GM21367 (cell line): ENCODE data around the gene CYP24A1.
"Not testable (repeated sequence)": the region's sequence is repeated elsewhere in the genome, so short reads cannot be mapped to it uniquely, and the experiment has no call there.

Experiments
- ATAC-seq: cut with Tn5 transposase; IDR thresholded peaks from one replicate; pipeline ENCODE4 v1.9.1; 2021; ENCODE audit not compliant: unreplicated experiment

The CYP24A1 gene

DNA sequence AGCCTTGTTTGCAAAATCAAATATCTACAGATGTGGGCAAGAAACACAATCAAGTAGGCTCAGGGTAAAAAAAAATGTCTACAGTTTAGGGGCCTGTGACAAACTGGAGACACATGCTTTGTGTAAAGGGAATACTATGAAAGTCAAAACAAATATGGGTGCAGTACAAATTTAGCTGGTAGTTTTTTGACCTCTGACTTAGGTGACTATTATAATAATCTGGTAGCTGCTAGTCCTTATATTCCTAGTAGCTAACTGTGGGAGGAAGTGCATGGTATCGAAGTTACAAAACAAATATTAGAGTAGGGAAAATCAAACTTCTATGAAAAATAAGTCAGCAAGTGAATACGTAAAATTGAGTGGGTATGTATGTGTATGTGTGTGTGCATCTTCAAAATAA lies 35.4 kb downstream of the CYP24A1 start:
- ATAC-seq = no peak

DNA sequence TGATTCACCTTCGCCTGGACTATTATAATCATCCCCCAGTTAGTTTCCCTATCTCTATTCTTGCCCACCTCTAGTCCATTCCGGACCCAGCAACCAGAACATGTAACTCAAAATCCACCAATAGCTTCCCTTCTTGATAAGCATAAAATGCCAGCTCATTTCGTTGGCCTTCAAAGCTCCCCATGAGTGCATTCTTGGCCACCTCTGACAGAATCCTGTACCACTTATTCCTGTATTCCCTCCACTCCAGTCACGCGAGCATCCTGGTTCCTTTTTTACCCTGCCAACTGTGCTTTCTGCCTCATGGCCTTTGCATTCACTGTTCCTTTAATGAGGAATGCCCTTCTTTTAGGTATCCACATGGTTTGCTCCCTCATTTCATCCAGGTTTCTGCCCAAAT lies 36.7 kb downstream of the CYP24A1 start:
- ATAC-seq = no peak

DNA sequence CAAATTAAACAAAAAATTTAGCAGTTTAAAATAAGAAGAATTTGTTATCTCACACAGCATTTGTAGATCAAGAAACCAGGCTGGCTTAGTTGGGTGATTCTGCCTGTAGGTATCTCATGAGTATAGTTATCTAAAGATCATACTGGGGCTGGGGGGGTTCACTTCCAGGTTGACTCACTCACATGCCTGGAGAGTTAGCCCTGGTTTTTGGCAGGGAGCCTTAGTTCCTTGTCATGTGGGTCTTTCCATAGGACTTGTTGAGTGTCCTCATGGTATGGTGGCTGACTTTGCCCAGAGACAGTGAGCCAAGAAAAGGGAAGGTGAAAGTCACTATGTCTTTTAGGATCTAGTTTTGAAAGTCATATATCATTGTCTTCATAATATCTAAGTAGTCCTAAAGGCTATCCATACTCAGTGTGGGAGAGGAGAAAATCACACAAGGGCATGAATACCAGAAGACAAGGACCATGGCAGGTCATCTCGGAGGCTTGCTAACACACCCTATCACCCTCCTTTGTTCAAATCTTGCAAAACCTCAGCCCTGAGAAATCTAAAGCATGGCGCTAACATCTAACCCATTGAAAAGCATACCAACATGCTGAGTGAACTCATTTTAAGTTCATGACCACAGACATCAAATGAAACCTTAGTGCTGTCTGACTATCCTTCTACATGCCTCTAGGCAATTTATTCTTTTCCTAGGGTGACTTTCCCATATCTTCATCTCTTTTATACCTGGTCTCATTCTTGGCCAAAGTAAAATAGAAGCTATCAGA lies 39.2 kb downstream of the CYP24A1 start:
- ATAC-seq = no peak

DNA sequence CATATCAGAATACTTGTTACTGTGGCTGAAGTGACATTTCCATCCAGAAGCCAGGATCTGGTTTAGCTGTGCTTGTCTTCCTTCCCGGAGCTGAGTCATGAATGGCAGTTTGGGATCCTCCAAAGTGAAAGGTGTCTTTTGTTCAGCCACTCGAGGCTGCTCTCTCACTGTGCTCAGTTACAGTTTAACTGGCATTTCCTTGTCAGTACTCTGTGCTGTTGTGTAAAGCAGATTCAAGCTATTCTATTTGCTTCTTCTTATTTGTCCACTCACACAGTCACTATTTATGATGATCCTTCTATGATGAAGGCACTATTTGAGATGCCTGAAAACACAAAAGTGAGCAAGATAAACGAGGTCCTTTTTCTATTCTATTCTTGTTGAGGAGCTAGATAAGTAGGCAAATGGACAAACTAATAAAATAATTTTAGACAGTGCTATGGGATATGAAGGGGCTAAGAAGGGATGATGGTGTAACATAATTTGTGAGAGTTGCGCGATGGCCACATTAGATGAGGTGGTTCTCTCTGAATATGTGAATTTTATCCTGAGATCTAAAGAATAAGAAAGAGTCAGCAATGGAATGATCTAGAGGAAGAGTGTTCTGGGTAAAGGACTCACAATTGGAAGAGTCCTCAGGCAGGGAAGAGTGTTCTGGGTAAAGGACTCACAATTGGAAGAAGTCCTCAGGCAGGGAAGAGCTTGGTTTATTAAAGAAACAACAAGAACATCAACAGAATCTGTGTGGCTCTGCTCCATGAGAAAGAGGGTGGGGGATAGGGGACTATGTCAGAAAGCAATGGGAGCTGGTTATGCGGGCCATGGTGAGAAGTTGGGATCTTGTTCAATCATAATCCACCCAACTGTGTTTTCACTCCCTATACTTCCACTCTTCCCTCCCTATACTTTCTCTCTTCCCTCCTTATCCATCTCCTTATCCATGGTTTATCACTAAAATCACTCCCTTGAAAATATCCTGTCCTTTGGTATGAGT lies 40.1 kb downstream of the CYP24A1 start:
- no peak for ATAC-seq

DNA sequence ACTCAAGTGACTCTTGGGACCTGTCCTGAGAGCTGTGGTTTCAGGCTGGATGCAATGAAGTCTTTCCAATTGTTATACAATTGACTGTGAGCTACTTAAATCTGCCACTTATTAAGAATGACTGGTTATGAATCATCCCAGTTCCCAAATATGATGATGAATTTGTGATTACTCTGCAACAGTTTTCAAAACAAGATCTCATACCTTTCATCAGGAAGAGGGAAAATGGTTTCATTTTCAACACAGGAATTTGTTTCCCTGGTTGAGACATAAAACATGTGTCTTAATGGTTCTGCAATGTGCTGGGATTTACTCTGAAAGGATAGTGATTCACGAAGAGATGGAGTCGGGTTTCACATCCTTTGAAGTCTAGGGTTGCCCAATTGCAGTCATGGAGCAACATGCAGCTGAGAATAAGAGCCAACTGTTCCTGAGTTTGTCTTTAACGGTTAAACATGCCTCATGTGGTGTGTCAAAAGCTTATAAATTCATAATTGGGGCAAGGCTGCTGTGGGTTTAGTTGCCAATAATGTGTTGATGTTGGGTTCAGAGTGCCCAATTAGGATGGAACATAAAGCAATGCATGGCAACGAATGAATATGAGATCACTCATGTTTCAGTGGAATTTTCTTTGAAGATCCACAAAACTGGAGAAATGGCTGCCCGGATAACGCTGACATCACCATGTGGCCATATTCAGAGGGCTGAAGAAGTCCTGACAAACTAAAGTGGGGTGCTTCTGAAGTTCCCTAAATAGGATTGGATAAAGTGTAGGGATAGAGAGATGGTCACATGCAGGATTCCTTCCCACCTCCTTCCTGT lies 41.0 kb downstream of the CYP24A1 start:
- no peak for ATAC-seq

DNA sequence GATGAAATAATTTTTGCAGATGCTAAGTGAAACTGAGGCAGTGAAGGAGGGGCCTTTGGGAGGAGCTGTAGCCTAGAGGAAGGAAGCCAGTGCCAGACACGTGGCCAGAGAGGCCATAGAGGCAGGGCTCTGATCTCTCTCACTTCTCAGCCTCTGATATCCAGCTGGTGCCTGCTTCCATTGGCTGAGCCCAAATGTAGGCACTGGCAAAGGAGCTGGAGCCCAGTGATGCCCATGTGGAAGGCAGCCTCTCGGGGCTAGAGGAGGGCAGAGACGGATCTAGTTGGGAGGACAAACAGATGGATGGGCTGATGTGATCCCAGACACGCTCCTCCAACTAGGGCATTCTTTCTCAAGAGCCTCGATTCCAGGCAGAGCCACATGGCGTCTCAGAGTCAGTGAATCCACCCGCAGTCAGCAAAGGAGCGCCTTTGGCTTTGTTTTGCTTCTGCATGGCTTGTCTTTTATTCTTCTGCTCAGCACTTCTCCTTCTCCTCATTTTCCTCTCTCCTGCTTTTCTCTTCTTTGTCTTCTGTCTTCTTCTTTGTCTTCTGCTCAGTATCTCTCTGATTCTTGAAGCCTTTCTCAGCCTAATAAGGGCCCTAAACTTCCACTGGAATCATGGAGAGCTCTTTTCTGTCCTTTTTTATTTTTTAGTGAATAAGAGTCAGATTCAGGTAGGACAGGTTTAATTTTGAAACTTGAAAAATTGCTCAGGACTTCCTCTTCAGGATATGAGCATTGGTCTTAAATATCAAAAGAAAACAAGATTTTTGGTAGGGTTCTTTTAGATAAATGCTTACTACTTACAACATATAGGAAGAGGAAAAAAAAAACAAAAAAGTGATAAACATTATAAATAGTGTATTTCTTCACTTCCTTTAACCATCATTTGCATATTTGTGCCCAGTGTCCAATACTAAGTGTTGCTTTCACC lies 41.8 kb downstream of the CYP24A1 start:
- ATAC-seq = no peak

DNA sequence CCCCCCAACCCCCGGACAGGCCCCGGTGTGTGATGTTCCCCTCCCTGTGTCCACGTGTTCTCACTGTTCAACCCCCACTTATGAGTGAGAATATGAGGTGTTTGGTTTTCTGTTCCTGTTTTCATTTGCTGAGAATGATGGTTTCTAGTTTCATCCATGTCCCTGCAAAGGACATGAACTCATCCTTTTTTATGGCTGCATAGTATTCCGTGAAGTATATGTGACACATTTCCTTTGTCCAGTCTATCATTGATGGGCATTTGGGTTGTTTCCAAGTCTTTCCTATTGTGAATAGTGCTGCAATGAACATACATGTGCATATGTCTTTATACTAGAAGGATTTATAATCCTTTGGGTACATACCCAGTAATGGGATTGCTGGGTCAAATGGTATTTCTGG lies 42.7 kb downstream of the CYP24A1 start:
- ATAC-seq = not testable (repeated sequence)

DNA sequence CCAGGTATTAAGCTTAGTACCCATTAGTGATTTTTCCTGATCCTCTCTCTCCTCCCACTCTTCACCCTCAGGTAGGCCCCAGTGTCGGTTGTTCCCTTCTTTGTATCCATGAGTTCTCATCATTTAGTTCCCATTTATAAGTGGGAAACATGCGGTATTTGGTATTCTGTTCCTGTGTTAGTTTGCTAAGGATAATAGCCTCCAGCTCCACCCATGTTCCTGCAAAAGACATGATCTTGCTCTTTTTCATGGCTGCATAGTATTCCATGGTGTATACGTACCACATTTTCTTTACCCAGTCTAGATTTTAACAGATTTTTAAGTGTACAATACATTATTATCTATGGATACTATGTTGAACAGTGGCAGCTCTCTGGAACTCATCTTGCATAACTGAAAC lies 44.4 kb downstream of the CYP24A1 start:
- ATAC-seq = no peak

DNA sequence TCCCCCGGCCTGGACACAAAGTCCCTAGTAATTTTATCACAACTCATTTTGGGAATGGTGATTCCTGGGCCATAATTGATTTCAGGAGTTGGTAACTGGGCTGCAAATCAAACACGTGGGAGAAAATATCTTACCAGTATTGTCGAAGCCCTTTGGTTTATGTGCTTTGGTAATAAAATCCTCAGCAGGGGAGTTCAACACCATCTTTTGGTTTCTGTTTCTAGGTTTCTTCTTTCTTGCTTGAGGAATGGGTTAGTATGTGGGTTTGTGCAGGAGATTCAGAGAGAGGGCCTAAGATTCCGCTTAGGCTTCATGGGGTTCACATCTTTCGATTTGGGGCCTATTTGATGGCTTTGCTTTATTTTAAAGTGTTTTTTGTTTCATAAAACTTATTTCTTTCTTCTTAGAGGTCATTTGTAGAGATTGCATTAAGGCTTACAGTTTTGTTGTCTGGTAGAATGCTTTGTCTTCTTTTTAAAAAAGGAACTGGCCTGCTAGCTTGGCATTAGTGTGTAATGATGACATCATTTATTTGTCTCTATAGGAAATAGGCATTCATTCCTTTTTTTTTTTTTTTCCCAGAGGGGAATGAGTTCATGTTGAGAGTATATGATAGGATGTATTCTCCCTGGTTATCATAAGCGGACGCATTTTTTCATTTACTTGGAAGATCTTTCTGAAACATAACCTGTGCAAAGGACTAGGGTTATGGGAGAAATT lies 45.8 kb downstream of the CYP24A1 start:
- no peak for ATAC-seq

DNA sequence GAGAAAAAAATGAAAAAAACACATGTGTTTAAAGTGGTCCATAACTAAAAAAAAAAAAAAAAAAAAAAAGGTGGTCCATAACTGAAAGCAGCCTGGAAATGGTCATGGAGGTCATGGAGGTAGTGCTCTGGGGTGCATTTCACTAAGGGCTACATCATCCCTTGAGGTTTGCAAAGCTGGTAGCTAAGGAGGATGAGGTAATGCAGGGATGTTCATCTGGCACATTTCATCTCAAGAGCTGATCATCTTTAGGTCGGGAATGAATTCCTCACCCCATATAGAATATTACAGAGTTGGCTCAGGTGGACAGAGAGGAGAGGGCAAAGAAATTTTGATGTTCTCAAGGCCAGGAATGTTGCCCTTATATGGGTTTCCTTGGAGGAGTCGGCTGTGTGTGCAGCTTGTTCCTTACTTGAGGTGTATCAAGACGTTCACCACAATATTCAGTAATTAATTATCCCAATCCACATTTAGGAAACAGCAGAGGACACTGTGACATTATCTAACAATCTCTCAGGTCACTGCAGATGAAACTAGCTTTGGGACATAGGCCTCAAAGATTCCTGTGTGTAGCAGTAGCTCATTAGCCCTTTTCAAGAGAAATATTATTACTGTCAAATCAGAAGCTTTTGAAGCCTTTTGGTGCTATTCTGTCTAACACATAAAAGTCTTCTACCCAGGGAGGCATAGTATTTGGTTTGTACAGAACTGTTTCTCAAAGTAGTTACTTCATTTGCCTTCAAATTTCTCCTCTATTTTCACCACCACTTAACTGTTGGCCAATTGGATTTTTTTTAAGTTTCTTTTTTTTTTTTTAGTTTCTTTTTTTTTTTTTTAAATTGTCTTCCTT lies 46.8 kb downstream of the CYP24A1 start:
- ATAC-seq = no peak

DNA sequence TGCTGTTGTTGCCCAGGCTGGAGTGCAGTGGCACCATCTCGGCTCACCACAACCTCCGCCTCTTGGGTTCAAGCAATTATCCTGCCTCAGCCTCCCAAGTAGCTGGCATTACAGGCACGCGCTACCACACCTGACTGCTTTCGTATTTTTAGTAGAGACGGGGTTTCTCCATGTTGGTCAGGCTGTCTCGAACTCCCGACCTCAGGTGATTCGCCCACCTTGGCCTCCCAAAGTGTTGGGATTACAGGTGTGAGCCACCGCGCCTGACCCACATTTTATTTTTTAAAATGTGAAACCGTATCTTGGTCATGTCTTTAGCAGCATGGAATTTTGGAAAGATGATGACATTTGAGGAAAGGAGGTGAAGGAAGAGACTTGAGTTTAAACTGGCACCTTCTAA lies 47.5 kb downstream of the CYP24A1 start:
- ATAC-seq = not testable (repeated sequence)

DNA sequence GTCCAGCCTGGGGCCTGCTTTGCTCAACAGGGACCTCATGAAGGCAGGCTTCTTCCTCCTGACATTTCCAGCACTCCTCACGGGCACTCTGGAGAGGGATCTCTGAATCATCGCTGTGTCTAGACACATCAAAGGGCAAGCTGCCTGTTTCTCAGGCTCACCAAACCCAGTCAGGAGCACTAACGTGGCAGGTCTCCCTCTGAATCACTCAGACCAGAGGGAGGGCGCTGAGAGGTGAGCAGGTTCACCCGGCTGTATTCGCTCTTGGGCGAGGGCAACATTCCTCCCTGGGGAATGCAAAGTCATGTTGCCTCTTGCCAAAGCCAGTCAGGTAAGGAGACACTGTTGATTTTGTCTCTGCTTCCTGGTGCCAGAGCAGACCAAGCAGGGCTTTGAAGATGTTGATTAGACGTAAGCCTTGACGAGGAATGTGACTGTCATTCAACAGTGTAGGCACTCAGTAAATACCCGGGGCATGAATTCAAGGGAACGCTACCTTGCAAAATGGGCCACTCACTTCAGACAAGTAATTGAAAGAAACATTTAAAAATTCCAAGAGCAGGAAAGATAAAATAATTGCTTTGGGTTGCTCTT lies 50.1 kb downstream of the CYP24A1 start:
- ATAC-seq = no peak

DNA sequence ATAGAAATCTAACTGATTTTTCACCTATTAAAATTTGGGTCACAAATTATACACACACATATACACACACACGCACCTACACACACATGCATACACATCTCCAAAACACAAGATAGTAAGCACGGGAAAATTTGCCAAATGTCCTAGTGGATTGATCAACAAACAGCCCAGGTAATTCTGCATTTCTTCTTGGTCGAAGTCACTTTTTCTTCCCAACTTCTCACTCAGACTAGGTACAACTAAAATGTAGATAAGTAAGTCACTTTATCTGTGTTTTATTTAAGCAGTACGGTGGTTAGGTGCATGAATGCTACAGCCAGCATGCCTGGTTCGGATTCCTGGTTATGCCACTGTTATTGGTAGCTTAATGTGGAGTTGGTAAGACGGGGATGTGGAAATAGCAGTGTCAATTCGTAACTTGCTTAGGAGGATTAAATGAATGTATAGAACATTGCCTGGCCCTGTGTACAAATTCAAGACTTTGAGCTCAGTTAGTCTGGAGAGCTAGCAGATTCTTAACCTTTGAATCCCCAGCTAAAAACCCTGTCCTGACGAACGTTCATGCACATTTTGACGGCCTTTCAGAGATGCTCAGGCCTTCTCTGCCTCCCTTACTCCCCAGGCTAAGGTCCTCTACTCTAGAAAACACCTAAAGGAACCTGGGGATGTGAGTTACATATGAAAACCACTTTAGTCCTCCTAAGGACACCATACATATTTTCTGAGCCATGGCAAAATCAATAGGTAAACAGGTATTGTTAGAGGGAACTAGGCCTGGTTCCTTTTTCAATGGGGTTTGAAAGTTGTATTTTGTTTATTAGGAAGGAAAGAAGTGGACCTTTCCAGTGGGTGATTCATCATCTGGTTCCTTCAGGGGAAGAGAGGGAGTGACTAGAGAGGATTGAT lies 50.9 kb downstream of the CYP24A1 start:
- ATAC-seq = no peak

DNA sequence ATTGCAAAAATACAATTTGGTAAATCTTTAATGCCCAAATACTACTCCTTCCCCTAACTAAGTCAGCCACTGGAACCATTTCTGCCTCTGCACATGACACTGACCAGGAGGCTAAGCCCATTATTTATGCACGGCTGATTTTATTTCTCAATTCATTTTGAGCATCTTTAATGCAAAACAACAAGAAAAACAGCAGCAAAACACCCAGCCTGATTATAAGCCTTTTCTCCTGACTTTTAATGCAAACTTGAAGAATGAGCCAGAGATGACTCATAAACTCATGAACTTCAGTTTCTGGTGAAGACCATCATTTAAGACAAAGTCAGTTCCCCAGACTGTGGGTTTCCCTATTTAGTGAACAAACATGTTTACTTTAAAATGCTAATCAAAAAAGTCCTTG lies 51.6 kb downstream of the CYP24A1 start:
- no peak for ATAC-seq

DNA sequence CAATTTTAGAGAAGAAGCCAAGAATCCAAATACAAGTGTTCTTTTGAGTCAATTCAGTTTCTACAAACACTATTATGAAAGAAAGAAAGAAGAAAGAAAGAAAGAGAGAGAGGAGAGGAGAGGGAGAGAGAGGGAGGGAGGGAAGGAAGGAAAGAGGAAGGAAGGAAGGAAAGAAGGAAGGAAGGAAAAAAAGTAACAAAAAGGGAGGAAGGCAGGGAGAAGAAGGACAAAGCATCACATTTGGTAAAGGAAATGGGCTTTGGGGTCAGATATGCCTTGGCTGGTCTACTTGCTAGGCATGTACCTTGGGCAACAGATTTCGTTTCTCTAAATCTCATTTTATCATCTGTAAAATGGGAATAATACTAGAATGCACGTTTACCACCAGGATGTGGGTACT lies 54.0 kb downstream of the CYP24A1 start:
- ATAC-seq = no peak

DNA sequence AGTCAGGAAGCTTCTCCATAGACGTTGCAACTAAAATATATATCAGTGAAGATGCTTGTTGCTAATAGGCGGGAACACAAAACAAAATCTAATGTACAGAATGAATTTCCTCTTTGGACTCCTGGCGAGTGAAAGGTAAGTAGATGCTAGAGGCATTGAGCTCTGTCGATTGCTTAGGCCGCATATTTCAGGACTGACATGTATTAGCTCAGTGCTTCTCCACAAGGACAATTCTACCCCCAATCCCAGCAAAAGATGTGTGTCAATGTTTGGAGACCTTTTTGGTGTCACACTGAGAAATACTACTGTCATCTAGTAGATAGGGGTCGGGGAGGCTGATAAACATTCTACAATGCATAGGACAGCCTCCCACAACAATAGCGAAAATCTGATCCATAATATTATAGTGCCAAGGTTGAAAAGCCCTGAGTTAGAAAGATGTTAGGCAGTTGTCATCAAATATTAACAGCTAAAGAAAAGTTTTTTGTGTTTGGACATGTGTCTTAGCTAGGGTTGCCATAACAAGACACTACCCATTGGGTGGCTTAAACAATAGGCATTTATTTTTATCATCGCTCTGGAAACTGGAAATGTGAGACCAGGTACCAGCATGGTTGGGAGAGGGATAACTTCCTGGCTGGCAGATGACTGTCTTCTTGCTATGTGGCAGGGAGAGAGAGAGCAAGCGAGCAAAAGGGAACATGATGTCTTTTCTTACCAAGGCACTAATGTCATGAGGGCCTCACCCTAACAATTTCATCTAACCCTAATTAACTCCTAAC lies 55.4 kb downstream of the CYP24A1 start:
- no peak for ATAC-seq
